ENCODE data around the gene OXGR1. TPM values are rescaled to one million over a fixed set of nuclear protein-coding genes. Genes with fewer than 3 reads are reported as not detected.

The OXGR1 gene
- total and polyA plus RNA-seq, 10 of the 15 experiments (the other 5 are each of a cell fraction or from before 2014, with no cell fraction given): 0.05 TPM; not detected in 9

- no peak overlapping the region for H3K27ac ChIP-seq (ENCODE audit: control insufficient read depth, insufficient read depth)
- no peaks in the 10 kb centered on the region for H3K4me1 ChIP-seq (ENCODE audit: control insufficient read depth, insufficient read depth, low read length)
- no peaks in the 10 kb centered on the region for H3K9me3 ChIP-seq (replicated peaks; ENCODE audit: control insufficient read depth, insufficient read depth, low read length)
- no peak for ATAC-seq
- intact Hi-C loops (cut with micrococcal nuclease; ENCODE audit: unreplicated experiment) (no loop called here), in situ Hi-C loops (cut with MboI) (no loop called here)
- ChIA-PET RAD21 (ENCODE audit: unreplicated experiment) (no interaction called here), POLR2A (no interaction called here), CTCF (interaction anchor here (0.9 to 1.4 kb wide), 2 partner anchors 12 to 782 kb away, joined by 3 to 6 read pairs; no protein-coding TSS in a partner anchor), SMC1A (ENCODE audit: uncharacterized antibody, unreplicated experiment) (interaction anchor here (1.9 kb wide), 1 partner anchor 12 kb away, joined by 6 read pairs; no protein-coding TSS in a partner anchor)
- BruUV-seq (replicated peaks): no TSS peak
- 8% methylated on average over 2 of the region's 2 CpGs for WGBS (ENCODE audit: insufficient coverage, insufficient replicate concordance, low lambda C conversion rate, missing lambda C conversion rate)
- no peak for TF ChIP-seq SMAD1 (IDR thresholded peaks at IDR 0.05; ENCODE audit: low read depth, partially characterized antibody)
- TF ChIP-seq SREBF2 (IDR thresholded peaks at IDR 0.05; ENCODE audit: low read length): no peak
- no peak for TF ChIP-seq CREB1 (IDR thresholded peaks at IDR 0.05; ENCODE audit: low read depth)
- TF ChIP-seq CHD2 (IDR thresholded peaks at IDR 0.05; ENCODE audit: borderline replicate concordance, low read depth, low read length): no peak
- TF ChIP-seq EP300 (IDR thresholded peaks at IDR 0.05; ENCODE audit: borderline replicate concordance in 1 of 2, control insufficient read depth in 1 of 2, low read depth in 2 of 2, low read length in 2 of 2): no peak
- no peak for TF ChIP-seq RFX5 (IDR thresholded peaks at IDR 0.05; ENCODE audit: low read depth, low read length)
- no peak for TF ChIP-seq SMAD5 (IDR thresholded peaks at IDR 0.05; ENCODE audit: low read depth)
- H3K36me3 ChIP-seq (ENCODE audit: control insufficient read depth in 2 of 2, insufficient read depth in 2 of 2, low read length in 1 of 2): no peaks in the 10 kb centered on the region
- no peak overlapping the region for H2AFZ ChIP-seq (ENCODE audit: control insufficient read depth, low read depth, low read length)
- H3K4me3 ChIP-seq: no peak overlapping the region
- no peaks in the 10 kb centered on the region for H3K27me3 ChIP-seq (replicated peaks in 1 of 2; ENCODE audit: control insufficient read depth in 2 of 2, insufficient read depth in 2 of 2, low read length in 1 of 2)
- no peaks in the 10 kb centered on the region for H4K20me1 ChIP-seq (ENCODE audit: control insufficient read depth, insufficient read depth)
- H3K9ac ChIP-seq (ENCODE audit: control insufficient read depth, insufficient read depth, low read length): no peak overlapping the region
- no peak overlapping the region for H3K4me2 ChIP-seq (ENCODE audit: control insufficient read depth, insufficient read depth)
- H3K79me2 ChIP-seq (ENCODE audit: control insufficient read depth, insufficient read depth, low read length): no peaks in the 10 kb centered on the region
- FAIRE-seq: no peak
- no peak for DNase-seq (ENCODE audit: low read depth, low spot score)
Observed at GRCh38 chr13:97003071-97003470, 8.8 kb upstream of the OXGR1 start.

- no peak for ATAC-seq
- no peak overlapping the region for H3K27ac ChIP-seq (ENCODE audit: control insufficient read depth, insufficient read depth)
- POLR2A ChIA-PET: no interaction called here
- CTCF ChIA-PET: interaction anchor here (1.4 to 1.6 kb wide), 2 partner anchors 12 to 15 kb away, joined by 6 read pairs; no protein-coding TSS in a partner anchor
- no peaks in the 10 kb centered on the region for H3K79me2 ChIP-seq (ENCODE audit: control insufficient read depth, insufficient read depth, low read length)
- DNase-seq (ENCODE audit: low read depth, low spot score): no peak
- no TSS peak for BruUV-seq (replicated peaks)
- SMC1A ChIA-PET (ENCODE audit: uncharacterized antibody, unreplicated experiment): interaction anchor here (1.9 kb wide), 1 partner anchor 12 kb away, joined by 6 read pairs; no protein-coding TSS in a partner anchor
- H3K4me1 ChIP-seq (ENCODE audit: control insufficient read depth, insufficient read depth, low read length): no peaks in the 10 kb centered on the region
- no peak overlapping the region for H2AFZ ChIP-seq (ENCODE audit: control insufficient read depth, low read depth, low read length)
- in situ Hi-C loops (cut with MboI) (no loop called here), intact Hi-C loops (cut with micrococcal nuclease; ENCODE audit: unreplicated experiment) (no loop called here)
- no peak overlapping the region for H3K9ac ChIP-seq (ENCODE audit: control insufficient read depth, insufficient read depth, low read length)
- no peak overlapping the region for H3K4me2 ChIP-seq (ENCODE audit: control insufficient read depth, insufficient read depth)
- RAD21 ChIA-PET (ENCODE audit: unreplicated experiment): no interaction called here
- H3K9me3 ChIP-seq (replicated peaks; ENCODE audit: control insufficient read depth, insufficient read depth, low read length): no peaks in the 10 kb centered on the region
- no peaks in the 10 kb centered on the region for H3K27me3 ChIP-seq (replicated peaks in 1 of 2; ENCODE audit: control insufficient read depth in 2 of 2, insufficient read depth in 2 of 2, low read length in 1 of 2)
- FAIRE-seq: no peak
- H3K4me3 ChIP-seq: no peak overlapping the region
- no peaks in the 10 kb centered on the region for H3K36me3 ChIP-seq (ENCODE audit: control insufficient read depth in 2 of 2, insufficient read depth in 2 of 2, low read length in 1 of 2)
- WGBS (ENCODE audit: insufficient coverage, insufficient replicate concordance, low lambda C conversion rate, missing lambda C conversion rate): 0% methylated on average over 2 of the region's 2 CpGs
- TF ChIP-seq CEBPB (IDR thresholded peaks at IDR 0.05; ENCODE audit: borderline replicate concordance in 1 of 2, low read depth in 2 of 2, low read length in 2 of 2): no peak
- no peak for TF ChIP-seq TBL1XR1 (IDR thresholded peaks at IDR 0.05; ENCODE audit: low read depth, low read length)
- TF ChIP-seq CHD1 (IDR thresholded peaks at IDR 0.05; ENCODE audit: low read depth, low read length): no peak
- TF ChIP-seq HDAC6 (IDR thresholded peaks at IDR 0.05; ENCODE audit: unreplicated experiment): no peak
- TF ChIP-seq NFIC (IDR thresholded peaks at IDR 0.05; ENCODE audit: low read depth, low read length): no peak
- TF ChIP-seq JUND (IDR thresholded peaks at IDR 0.05; ENCODE audit: low read depth, low read length): no peak
- H4K20me1 ChIP-seq (ENCODE audit: control insufficient read depth, insufficient read depth): no peaks in the 10 kb centered on the region
Observed at GRCh38 chr13:97002581-97002980, 8.3 kb upstream of the OXGR1 start.
